ENCODE results near the gene CALCR.

Gene CALCR

GRCh38 chr7:93516834-93517233 lies 57.7 kb downstream of the CALCR start:
- DNase-seq (ENCODE audit: low read depth in 1 of 2, low spot score in 1 of 2), result no peak
- TF ChIP-seq POLR2AphosphoS5 (IDR thresholded peaks at IDR 0.05; ENCODE audit: low read depth) (no peak), GABPA (IDR thresholded peaks at IDR 0.05; ENCODE audit: low read depth) (no peak), SPI1 (IDR thresholded peaks at IDR 0.05; ENCODE audit: borderline replicate concordance, low read depth) (no peak), CTCF (IDR thresholded peaks at IDR 0.05; ENCODE audit: insufficient read depth, low read length) (no peak), REST (IDR thresholded peaks at IDR 0.05; ENCODE audit: insufficient replicate concordance, low read depth) (no peak)
- Histone ChIP-seq H3K27me3 (ENCODE audit: insufficient read depth, poor library complexity, severe bottlenecking) (no peaks in the 10 kb centered on the region), H3K4me3 (replicated peaks; ENCODE audit: insufficient read depth, low read length) (no peak overlapping the region), H3K27ac (replicated peaks) (no peak overlapping the region)

- DNase-seq (ENCODE audit: low read depth in 1 of 2, low spot score in 1 of 2), result no peak
- Histone ChIP-seq H3K27me3 (ENCODE audit: insufficient read depth, poor library complexity, severe bottlenecking) (no peaks in the 10 kb centered on the region), H3K27ac (replicated peaks) (no peak overlapping the region), H3K4me3 (replicated peaks; ENCODE audit: insufficient read depth, low read length) (no peak overlapping the region)
- no peak for TF ChIP-seq CTCF (IDR thresholded peaks at IDR 0.05; ENCODE audit: insufficient read depth, low read length)
- TF ChIP-seq POLR2AphosphoS5 (IDR thresholded peaks at IDR 0.05; ENCODE audit: low read depth), result no peak
- TF ChIP-seq REST (IDR thresholded peaks at IDR 0.05; ENCODE audit: insufficient replicate concordance, low read depth), result no peak
- no peak for TF ChIP-seq SPI1 (IDR thresholded peaks at IDR 0.05; ENCODE audit: borderline replicate concordance, low read depth)
- TF ChIP-seq GABPA (IDR thresholded peaks at IDR 0.05; ENCODE audit: low read depth), result no peak
Measured at GRCh38 chr7:93515144-93515543, 59.4 kb downstream of the CALCR start.

- DNase-seq (ENCODE audit: low read depth in 1 of 2, low spot score in 1 of 2), result no peak
- TF ChIP-seq REST (IDR thresholded peaks at IDR 0.05; ENCODE audit: insufficient replicate concordance, low read depth), result no peak
- TF ChIP-seq SPI1 (IDR thresholded peaks at IDR 0.05; ENCODE audit: borderline replicate concordance, low read depth), result no peak
- no peak for TF ChIP-seq POLR2AphosphoS5 (IDR thresholded peaks at IDR 0.05; ENCODE audit: low read depth)
- no peak for TF ChIP-seq CTCF (IDR thresholded peaks at IDR 0.05; ENCODE audit: insufficient read depth, low read length)
- TF ChIP-seq GABPA (IDR thresholded peaks at IDR 0.05; ENCODE audit: low read depth), result no peak
- no peak overlapping the region for H3K4me3 ChIP-seq (replicated peaks; ENCODE audit: insufficient read depth, low read length)
- H3K27me3 ChIP-seq (ENCODE audit: insufficient read depth, poor library complexity, severe bottlenecking), result no peaks in the 10 kb centered on the region
- no peak overlapping the region for H3K27ac ChIP-seq (replicated peaks)
Measured at GRCh38 chr7:93509303-93509702, 65.2 kb downstream of the CALCR start.

Data from HL-60 (cell line).